ENCODE measurements around the gene ST3GAL2. TPM values are rescaled to one million over a fixed set of nuclear protein-coding genes. Genes with fewer than 3 reads are reported as not detected.
"Not testable (repeated sequence)": the region's sequence is repeated elsewhere in the genome, so short reads cannot be mapped to it uniquely, and the experiment has no call there.

Gene ST3GAL2
- total RNA-seq, 1 donor from 2014 or later: 1.7 TPM

DNA sequence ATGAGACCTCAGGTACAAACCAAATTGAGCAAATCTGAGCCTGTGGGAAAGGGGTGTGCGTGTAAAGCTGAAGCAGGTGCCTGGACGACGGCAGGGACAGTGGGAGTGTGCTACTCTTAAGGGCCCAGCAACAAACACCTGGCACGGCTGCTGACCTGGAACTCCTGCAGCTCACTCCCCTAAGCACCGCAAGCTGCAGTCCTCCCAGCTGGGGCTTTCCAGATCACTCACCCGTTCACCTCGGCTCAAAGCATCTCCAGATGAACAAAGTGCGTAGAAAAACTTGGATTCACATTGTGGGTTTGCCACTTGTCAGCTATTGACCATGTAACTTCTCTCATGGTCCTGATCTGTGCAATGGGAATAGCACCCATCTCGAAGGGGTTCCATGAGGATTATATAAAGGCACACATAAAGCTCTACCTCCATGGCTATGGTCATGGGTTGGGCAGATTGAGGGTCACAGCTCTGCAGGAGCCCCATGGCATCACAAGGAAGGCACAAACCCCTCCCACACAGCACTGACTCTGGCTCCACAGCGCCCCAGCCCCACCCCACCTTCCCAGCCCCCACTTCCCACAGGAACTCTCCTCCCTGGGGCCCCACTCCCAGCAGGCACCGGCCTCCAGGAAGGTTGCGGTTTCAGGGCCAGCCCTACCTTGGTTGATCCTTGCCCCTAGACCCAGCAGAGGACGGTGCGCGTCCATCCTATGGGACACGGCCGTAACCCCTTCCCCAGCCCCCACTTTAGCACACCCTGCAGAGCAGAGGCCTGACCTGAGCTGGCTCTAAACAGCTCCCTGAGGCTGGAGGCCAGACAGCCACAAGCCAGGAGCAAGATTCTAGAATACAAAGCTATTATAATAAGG is 21.9 kb downstream of the ST3GAL2 start:
- ATAC-seq: peak; percentile 26

- ATAC-seq: not testable (repeated sequence)
These were observed 25.3 kb downstream of the ST3GAL2 start for GRCh38 chr16:70413572-70413971.

DNA sequence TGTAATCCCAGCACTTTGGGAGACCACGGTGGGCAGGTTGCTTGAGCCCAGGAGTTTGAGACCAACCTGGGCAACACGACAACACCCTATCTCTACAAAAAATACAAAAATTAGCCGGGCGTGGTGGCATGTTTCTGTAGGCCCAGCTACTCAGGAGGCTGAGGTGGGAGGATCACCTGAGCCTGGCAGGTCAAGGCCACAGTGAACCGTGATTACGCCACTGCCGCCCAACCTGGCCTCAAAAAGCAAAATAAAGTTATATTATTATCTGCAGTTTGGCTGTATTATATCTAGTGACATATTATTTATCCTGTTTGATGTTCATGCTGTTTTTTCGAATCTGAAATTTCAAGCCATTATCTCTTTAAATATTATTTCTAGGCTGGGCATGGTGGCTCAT is 26.5 kb downstream of the ST3GAL2 start:
- ATAC-seq: no peak

DNA sequence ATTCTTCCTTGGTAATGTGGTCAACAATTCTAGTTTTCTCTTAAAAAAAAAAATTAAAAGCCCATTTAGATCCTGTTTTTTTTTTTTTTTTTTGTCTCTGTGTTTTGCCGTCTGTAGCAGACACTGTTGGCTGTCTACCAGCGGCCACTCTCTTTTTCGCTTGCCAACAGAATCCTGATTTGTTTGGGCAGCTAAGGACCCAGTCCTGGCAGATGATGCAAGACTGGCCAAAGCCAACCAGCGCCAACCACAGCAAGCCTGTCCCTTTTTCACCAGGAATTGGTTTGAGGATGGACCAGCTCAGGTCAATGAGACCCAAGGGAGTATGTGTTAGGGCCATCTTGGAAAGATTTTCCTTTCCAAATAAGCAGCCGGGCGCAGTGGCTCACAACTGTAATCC is 28.2 kb downstream of the ST3GAL2 start:
- no peak for ATAC-seq

- ATAC-seq: no peak
These were observed 31.1 kb downstream of the ST3GAL2 start for GRCh38 chr16:70407811-70408274.

GRCh38 chr16:70406104-70406503 is 32.8 kb downstream of the ST3GAL2 start:
- ATAC-seq: not testable (repeated sequence)

DNA sequence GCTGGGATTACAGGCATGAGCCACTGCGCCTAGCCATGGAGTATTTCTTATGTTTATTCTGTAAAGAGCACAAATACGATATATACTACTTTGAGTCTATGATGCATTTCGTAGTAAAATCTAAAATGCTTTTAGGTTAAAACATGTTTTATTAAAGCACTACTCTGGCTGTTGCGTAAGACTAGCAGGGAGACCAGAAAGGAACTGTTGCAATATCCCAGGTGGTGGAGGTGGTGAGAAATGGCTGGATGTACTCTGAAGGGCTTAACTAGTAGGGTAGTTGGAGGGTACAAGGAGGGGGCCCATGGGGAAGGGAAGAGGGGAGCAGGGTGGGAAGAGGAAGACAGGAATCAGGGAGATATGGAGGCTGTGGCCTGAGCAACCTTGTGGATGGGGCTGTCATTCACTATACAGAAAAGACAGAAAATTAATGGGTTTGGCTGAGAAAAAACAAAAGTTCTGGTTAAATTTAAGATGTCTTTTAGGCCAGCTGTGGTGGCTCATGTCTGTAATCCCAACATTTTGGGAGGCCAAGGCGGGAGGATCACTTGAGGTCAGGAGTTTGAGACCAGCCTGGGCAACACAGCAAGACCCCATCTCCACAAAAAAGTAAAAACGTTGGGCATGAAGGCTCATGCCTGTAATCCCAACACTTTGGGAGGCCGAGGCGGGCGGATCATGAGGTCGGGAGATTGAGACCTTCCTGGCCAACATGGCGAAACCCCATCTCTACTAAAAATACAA is 35.8 kb downstream of the ST3GAL2 start:
- no peak for ATAC-seq

DNA sequence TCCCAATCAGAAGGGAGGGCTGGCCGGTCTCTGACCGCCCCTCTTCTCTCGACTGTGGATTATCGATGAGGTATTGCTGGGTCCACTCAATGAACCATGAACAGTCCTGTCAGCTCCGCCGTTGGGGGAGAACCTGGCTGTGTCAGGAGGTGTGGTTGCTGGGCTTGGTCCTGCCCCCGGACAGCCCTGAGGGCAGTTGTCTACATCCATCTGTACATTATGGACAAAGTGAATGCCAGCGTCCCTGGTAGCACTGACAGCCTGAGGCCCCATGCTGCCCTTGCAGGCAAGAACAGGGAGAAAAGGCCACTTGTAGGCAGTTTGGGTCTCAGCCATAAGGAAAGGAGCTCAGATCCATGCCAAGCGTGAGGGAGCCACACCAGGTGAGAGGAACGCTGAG is 38.9 kb downstream of the ST3GAL2 start:
- no peak for ATAC-seq

DNA sequence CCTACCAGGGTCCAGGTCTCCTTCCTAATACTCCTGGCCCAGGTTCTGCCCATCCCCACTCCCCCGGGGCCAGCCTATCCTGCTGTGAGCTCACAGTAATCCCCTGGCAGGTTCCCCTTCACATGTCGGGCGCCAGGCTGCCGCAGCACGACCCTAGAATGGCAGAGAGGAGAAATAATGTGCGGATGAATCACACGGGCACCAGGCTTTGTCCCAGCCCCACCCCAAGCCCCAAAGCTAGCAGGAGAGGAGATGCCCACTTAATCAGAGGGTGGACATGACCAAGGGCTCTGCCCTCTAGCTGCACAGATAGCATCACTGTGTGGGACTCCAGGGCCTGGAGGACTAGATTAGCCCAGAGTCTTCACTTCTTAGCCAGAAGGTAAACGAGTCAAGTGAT is 39.5 kb downstream of the ST3GAL2 start:
- no peak for ATAC-seq

DNA sequence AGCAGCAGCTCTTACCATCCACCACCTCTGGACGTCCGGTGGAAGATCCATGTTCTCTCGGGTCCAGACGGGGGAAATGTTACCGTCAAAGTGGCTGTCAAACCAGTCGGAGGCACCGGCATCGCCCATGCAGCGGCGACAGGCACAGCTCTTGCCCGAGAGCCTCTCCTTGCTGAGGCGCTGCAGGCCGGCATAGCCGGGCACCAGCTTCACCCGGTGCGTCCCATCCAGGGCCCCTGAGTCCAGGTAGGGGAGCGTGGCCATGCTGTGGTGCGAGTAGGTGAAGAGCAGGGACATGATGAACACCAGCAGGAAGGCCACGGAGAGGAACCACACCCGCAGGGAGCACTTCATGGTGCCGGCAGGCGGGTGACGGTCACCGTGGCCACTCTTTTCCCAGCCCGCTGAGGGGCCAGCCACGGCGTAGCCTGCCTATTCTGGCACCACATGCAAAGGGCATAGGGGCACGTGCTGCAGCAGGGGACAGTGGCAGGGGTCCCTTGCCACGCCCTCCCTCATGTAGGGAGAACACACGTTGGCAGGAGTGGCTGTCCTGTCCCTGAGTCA is 40.6 kb downstream of the ST3GAL2 start:
- no peak for ATAC-seq

DNA sequence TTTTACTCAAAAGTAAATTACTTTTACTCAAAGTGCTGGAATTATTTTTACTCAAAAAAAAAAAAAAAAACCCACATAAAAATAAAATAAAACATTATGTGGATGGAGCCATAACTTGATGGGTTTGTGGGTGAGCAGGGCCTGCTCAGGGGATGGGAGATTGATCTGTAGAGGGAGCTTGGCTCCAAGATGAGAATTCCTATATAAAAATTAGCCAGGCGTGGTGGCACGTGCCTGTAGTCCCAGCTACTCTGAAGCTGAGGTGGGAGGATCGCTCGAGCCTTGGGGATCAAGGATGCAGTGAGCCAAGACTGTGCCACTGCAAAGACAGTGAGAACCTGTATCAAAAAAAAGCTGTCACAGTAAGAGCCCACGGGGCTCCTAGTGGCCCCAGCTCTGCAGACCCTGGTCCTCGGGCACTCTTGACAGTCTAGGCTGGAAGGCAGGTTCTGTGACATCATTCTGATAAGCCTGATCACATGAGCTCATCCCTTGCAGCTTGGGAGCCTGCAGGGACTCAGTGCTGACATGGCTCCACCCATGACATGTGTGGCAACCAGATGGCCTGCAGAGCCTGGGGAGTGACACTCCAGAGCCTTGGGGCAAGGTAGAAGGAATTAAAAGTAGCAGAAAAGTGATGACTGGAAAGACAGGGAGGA is 42.5 kb downstream of the ST3GAL2 start:
- peak; percentile 46 for ATAC-seq

- ATAC-seq: peak; percentile 62
These were observed 43.5 kb downstream of the ST3GAL2 start for GRCh38 chr16:70395345-70395901.

GRCh38 chr16:70394853-70395252 is 44.0 kb downstream of the ST3GAL2 start:
- ATAC-seq: no peak

- no peak for ATAC-seq
These were observed 45.2 kb downstream of the ST3GAL2 start for GRCh38 chr16:70393662-70394061.

DNA sequence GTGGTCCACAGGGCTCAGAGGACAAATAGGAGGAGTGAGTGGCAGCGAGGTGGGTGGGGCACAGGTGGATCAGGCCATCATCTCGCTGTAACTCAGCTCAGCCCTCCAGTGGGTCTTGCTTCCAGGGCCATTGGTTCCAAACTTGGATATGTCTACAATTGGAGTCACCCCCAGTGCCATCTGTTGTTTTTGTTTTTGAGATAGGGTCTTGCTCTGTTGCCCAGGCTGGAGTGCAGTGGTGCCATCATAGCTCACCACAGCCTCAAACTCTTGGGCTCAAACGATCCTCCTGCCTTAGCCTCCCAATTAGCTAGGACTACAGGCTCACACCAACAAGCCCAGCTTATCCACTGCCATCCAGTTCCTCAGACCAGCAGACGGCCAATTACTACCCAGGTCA is 46.3 kb downstream of the ST3GAL2 start:
- ATAC-seq: no peak

- peak; percentile 50 for ATAC-seq
These were observed 46.9 kb downstream of the ST3GAL2 start for GRCh38 chr16:70391881-70392481.

GRCh38 chr16:70391446-70391845 is 47.5 kb downstream of the ST3GAL2 start:
- no peak for ATAC-seq

DNA sequence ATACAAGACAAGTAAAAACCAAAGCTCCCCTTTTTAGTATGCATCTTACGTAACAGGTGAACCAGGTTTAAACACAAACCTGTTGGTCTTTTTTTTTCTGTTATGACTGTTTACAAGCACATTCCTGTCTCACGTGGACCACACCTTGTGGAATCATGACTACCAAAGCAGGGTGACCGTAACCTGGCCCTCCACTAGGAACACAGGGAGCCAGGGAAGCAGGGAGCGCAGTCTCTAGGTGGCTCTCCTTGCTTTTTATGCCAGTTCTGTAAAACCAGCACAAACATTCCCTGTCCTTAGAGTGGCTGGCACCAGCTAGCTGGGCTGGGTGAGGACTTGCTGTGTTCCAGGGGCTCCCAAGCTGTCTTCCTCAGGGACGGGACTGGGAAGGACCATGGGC is 48.1 kb downstream of the ST3GAL2 start:
- ATAC-seq: peak; percentile 75

DNA sequence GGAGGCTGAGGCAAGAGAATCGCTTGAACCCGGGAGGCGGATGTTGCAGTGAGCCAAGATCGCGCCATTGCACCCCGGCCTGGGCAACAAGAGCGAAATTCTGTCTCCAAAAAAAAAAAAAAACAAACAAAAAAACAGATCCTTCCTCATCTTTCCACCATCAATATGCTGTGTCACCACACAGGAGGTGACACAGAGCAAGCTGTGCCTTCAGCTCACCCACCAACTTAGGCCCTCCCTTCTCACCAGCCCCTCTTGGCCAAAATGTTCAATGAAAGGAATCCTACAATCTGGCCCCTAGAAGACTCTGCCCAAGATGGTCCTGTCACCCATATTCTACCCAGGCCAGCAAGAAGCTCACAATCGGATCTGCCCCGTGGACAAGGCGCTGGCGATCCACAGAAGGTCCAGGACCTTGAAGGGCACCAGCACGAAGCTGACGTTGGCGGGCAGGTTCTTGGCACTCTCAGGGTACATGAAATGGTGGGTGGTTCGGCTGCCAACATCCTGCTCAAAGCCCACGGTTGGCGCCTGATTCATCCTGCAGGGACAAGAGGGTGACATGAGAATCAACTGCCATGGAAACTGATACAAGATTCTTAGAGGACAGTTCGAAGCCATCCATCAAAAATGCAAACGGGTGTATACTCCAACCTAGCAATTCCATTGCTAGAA is 50.8 kb downstream of the ST3GAL2 start:
- ATAC-seq: no peak

GRCh38 chr16:70386289-70386986 is 52.5 kb downstream of the ST3GAL2 start:
- not testable (repeated sequence) for ATAC-seq

Data from esophagus mucosa (tissue), 1 donor.